ENCODE results near the gene CALHM3. TPM values are rescaled to one million over a fixed set of nuclear protein-coding genes. Genes with fewer than 3 reads are reported as not detected.

CALHM3 gene
- total RNA-seq, 1 donor from 2014 or later: not detected

DNA sequence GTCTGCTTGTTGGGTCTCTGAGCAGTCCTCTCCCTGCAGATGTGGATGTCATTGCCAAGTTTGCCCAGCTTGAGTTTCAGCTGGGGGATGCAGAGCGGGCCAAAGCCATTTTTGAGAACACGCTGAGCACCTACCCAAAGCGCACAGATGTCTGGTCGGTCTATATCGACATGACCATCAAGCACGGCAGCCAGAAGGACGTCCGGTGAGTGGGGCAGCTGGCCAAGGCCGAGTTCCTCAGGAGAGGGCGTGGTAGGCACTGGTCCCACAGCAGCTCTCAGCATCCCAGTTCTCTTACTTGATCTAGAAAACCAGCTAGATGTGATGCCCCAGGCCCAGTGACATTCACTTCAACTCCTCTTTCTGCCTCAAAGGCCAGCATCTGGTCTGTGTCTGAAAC is 34.6 kb downstream of the CALHM3 start:
- H3K9me3 ChIP-seq (ENCODE audit: insufficient read depth, low read depth, low read length): no peaks in the 10 kb centered on the region
- Mint-ChIP-seq H3K9me3 (ENCODE audit: unreplicated experiment) (no peaks in the 10 kb centered on the region), H3K36me3 (ENCODE audit: low read depth, unreplicated experiment) (peaks cover 54% of the 10 kb centered on the region), H3K4me3 (ENCODE audit: unreplicated experiment) (no peak overlapping the region), H3K27me3 (ENCODE audit: low read depth, unreplicated experiment) (no peaks in the 10 kb centered on the region), H3K27ac (ENCODE audit: unreplicated experiment) (no peak overlapping the region), H3K4me1 (ENCODE audit: low read depth, unreplicated experiment) (peaks cover 43% of the 10 kb centered on the region)
- H3K4me1 ChIP-seq (ENCODE audit: insufficient read depth, low read length): peaks cover 31% of the 10 kb centered on the region
- TF ChIP-seq EZH2 (IDR thresholded peaks at IDR 0.05; ENCODE audit: insufficient read depth, low read length): no peak
- TF ChIP-seq CTCF (IDR thresholded peaks at IDR 0.05; ENCODE audit: insufficient read depth, low read depth, low read length): no peak
- peaks cover 65% of the 10 kb centered on the region for H4K20me1 ChIP-seq (ENCODE audit: insufficient read depth, low read length)
- H3K27me3 ChIP-seq (ENCODE audit: insufficient read depth, low read length): no peaks in the 10 kb centered on the region
- no peak overlapping the region for H3K4me3 ChIP-seq (ENCODE audit: insufficient read depth, low read depth, low read length)
- no peaks in the 10 kb centered on the region for H3K79me2 ChIP-seq (ENCODE audit: insufficient read depth, low read length)
- no peak overlapping the region for H3K9ac ChIP-seq (ENCODE audit: low read length)
- peaks cover 39% of the 10 kb centered on the region for H3K36me3 ChIP-seq (ENCODE audit: insufficient read depth, low read length)
- no peak overlapping the region for H2AFZ ChIP-seq (ENCODE audit: low read depth, low read length)
- FAIRE-seq: no peak
- H3K4me2 ChIP-seq (ENCODE audit: low read length): no peak overlapping the region
- H3K27ac ChIP-seq (ENCODE audit: low read depth, low read length): no peak overlapping the region
- DNase-seq (ENCODE audit: low read depth): no peak

DNA sequence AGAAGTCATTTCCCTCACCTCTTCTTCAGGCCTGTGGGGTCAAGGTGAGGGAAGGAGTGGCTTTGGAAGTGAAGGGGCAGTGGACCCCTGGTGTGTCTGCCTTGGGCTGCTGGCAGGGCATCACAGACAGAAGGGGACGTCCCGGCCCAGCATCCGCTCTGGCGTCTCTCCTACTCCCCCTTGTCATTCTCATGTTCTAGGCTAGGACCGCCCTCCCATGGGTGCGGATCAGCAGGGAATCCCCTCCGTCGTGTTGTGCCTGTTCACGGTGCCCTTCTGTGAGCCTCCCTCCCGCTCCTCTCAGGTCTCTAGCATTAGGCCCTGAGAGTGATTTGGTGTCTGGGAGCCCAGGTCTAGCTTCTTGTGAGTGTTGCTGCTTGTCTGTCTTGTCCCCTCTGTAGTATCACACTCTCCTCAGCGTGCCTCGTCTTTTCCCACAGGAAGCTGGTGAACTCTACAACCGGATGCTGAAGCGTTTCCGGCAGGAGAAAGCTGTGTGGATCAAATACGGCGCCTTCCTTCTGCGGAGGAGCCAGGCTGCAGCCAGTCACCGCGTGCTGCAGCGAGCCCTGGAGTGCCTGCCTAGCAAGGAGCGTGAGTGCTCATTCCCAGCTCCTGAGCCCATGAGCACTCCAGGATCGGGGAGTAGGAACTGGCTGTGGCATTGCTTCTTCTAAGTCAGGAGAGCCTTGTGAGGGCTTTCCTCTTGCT is 35.4 kb downstream of the CALHM3 start:
- DNase-seq (ENCODE audit: low read depth) (no peak), FAIRE-seq (no peak)
- no peaks in the 10 kb centered on the region for H3K9me3 Mint-ChIP-seq (ENCODE audit: unreplicated experiment)
- H3K36me3 Mint-ChIP-seq (ENCODE audit: low read depth, unreplicated experiment): peaks cover 51% of the 10 kb centered on the region
- no peak overlapping the region for H3K4me2 ChIP-seq (ENCODE audit: low read length)
- no peak overlapping the region for H2AFZ ChIP-seq (ENCODE audit: low read depth, low read length)
- no peak overlapping the region for H3K4me3 Mint-ChIP-seq (ENCODE audit: unreplicated experiment)
- H3K9me3 ChIP-seq (ENCODE audit: insufficient read depth, low read depth, low read length): no peaks in the 10 kb centered on the region
- H3K9ac ChIP-seq (ENCODE audit: low read length): no peak overlapping the region
- H3K4me3 ChIP-seq (ENCODE audit: insufficient read depth, low read depth, low read length): no peak overlapping the region
- peaks cover 23% of the 10 kb centered on the region for H3K4me1 ChIP-seq (ENCODE audit: insufficient read depth, low read length)
- H3K4me1 Mint-ChIP-seq (ENCODE audit: low read depth, unreplicated experiment): peaks cover 37% of the 10 kb centered on the region
- H3K27ac Mint-ChIP-seq (ENCODE audit: unreplicated experiment): no peak overlapping the region
- H4K20me1 ChIP-seq (ENCODE audit: insufficient read depth, low read length): peaks cover 58% of the 10 kb centered on the region
- no peak overlapping the region for H3K27ac ChIP-seq (ENCODE audit: low read depth, low read length)
- H3K27me3 Mint-ChIP-seq (ENCODE audit: low read depth, unreplicated experiment): no peaks in the 10 kb centered on the region
- no peaks in the 10 kb centered on the region for H3K79me2 ChIP-seq (ENCODE audit: insufficient read depth, low read length)
- peaks cover 46% of the 10 kb centered on the region for H3K36me3 ChIP-seq (ENCODE audit: insufficient read depth, low read length)
- TF ChIP-seq CTCF (IDR thresholded peaks at IDR 0.05; ENCODE audit: insufficient read depth, low read depth, low read length) (no peak), EZH2 (IDR thresholded peaks at IDR 0.05; ENCODE audit: insufficient read depth, low read length) (no peak)
- H3K27me3 ChIP-seq (ENCODE audit: insufficient read depth, low read length): no peaks in the 10 kb centered on the region

DNA sequence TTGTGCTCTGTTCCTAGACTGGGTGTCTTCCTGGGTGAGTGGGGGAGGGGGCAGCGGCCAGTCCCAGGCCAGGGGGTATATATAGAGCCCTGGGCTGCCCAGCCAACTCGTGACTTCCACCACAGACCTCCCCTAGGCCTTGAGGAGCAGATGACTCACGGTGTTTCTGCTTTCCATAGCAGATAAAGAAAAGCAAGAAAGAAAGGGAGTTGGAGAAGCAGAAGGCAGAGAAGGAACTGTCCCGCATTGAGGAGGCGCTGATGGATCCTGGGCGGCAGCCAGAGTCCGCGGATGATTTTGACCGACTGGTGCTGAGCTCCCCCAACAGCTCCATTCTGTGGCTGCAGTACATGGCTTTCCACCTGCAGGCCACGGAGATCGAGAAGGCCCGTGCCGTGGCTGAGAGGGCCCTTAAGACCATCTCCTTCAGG is 37.0 kb downstream of the CALHM3 start:
- Mint-ChIP-seq H3K9me3 (ENCODE audit: unreplicated experiment) (no peaks in the 10 kb centered on the region), H3K27me3 (ENCODE audit: low read depth, unreplicated experiment) (no peaks in the 10 kb centered on the region), H3K27ac (ENCODE audit: unreplicated experiment) (peak overlapping the region; percentile 86), H3K4me1 (ENCODE audit: low read depth, unreplicated experiment) (peaks cover 36% of the 10 kb centered on the region), H3K36me3 (ENCODE audit: low read depth, unreplicated experiment) (peaks cover 61% of the 10 kb centered on the region), H3K4me3 (ENCODE audit: unreplicated experiment) (peak overlapping the region; percentile 47)
- DNase-seq (ENCODE audit: low read depth) (peak; percentile 62), FAIRE-seq (no peak)
- no peaks in the 10 kb centered on the region for H3K9me3 ChIP-seq (ENCODE audit: insufficient read depth, low read depth, low read length)
- peaks cover 21% of the 10 kb centered on the region for H3K4me1 ChIP-seq (ENCODE audit: insufficient read depth, low read length)
- no peak overlapping the region for H3K4me3 ChIP-seq (ENCODE audit: insufficient read depth, low read depth, low read length)
- H3K36me3 ChIP-seq (ENCODE audit: insufficient read depth, low read length): peaks cover 56% of the 10 kb centered on the region
- no peaks in the 10 kb centered on the region for H3K27me3 ChIP-seq (ENCODE audit: insufficient read depth, low read length)
- peak overlapping the region; percentile 48 for H3K4me2 ChIP-seq (ENCODE audit: low read length)
- TF ChIP-seq CTCF (IDR thresholded peaks at IDR 0.05; ENCODE audit: insufficient read depth, low read depth, low read length) (no peak), EZH2 (IDR thresholded peaks at IDR 0.05; ENCODE audit: insufficient read depth, low read length) (no peak)
- peaks cover 60% of the 10 kb centered on the region for H4K20me1 ChIP-seq (ENCODE audit: insufficient read depth, low read length)
- H3K9ac ChIP-seq (ENCODE audit: low read length): no peak overlapping the region
- H3K27ac ChIP-seq (ENCODE audit: low read depth, low read length): peak overlapping the region; percentile 42
- no peak overlapping the region for H2AFZ ChIP-seq (ENCODE audit: low read depth, low read length)
- no peaks in the 10 kb centered on the region for H3K79me2 ChIP-seq (ENCODE audit: insufficient read depth, low read length)
